CD4-positive, alpha-beta T cell treated with Interleukin-4 for 1 hour (primary cell): ENCODE results near the gene VPS29.
"Not testable (repeated sequence)": the region's sequence is repeated elsewhere in the genome, so short reads cannot be mapped to it uniquely, and the experiment has no call there.

Experiments used
- DNase-seq, 2 donors: peaks; one replicate each; pipeline ENCODE4 v3.0.0-alpha.2; 2020 to 2022

VPS29 gene

DNA sequence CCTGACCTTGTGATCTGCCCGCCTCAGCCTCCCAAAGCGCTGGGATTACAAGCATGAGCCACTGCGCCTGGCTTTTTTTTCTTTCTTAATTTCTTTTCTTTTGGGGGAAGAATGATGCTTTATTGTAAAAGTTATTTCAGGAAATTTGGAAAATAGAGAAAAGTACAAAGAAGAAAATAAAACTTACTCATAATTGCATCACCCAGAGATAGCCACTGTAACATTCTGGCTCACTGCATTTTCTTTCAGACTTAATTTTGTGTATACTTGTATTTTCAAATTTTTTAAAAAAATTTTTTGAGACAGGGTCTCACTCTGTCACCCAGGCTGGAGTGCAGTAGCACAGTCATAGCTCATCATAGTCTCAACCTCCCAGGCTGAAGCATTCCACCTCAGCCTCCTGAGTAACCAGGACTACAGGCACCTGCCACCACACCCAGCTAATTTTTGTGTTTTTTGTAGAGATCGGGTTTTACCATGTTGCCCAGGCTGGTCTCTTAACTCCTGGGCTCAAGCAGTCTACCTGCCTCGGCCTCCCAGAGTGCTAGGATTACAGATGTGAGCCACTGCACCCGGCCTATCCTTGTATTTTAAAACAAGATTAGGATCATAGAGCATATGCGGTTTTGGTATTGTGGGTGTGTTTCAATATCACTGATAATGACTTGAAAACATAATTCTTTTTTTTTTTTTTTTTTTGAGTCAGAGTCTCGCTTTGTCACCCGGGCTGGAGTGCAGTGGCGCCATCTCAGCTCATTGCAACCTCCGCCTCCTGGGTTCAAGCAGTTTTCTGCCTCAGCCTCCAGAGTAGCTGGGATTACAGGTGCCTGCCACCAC, 19.2 kb upstream of the VPS29 start:
- DNase-seq: not testable (repeated sequence)

DNA sequence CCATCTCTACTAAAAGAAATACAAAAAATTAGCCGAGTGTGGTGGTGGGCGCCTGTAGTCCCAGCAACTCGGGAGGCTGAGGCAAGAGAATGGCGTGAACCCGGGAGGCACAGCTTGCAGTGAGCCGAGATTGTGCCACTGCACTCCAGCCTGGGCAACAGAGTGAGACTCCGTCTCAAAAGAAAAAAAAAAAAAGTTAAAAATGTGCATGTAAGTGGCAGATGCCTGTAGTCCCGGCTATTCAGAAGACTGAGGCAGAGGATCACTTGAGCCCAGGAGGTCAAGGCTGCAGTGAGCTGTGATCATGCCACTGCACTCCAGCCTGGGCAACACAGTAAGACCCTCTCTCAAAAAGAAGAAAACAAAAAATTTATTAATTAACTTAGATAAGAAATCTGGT, 16.1 kb upstream of the VPS29 start:
- not testable (repeated sequence) for DNase-seq

DNA sequence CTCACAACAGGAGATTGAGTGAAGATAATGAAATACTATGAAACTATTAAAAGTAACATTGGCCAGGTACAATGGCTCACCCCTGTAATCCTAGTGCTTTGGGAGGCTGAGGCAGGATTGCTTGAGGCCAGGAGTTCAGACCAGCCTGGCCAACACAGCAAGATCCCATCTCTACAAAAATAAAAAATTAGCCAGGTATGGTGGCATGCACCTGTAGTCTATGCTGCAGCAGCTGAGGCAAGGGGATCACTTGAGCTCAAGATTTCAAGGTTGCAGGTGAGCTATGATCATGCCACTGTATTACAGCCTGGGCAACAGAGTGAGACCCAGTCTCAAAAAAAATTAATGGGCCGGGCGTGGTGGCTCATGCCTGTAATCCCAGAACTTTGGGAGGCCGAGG, 15.1 kb upstream of the VPS29 start:
- no peak for DNase-seq

DNA sequence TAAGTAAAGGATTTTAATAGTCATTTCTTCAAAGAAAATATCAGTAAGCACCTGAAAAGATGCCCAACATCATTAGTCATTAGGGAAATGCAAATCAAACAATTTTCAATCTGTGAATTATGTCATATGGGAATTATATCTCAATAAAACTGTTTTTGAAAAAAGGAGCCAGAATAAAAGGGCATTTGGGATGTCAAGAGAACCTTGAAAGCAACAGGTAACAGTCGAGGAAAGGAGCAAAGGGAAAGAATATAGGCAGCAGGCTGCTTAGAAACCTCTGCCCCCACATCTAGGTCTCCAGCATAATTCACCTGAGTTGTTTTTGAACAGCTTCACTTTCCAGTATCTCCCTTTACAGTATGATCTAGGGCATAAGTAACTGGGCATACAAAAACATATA, 12.5 kb upstream of the VPS29 start:
- no peak for DNase-seq

DNA sequence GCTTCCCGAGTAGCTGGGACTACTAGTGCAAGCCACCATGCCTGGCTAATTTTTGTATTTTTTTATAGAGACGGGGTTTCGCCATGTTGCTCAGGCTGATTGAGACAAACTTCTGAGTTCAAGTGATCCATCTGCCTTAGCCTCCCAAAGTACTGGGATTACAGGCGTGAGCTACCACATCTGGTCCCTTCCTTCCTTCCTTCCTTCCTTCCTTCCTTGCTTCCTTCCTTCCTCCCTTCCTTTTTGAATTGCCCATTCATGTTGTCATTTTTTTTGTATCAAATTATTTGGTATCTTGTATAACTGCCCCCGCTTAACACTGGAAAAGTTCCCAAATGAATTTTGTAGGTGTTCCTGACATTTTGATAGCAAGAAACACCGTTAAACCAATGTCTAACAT, 11.9 kb upstream of the VPS29 start:
- no peak for DNase-seq

DNA sequence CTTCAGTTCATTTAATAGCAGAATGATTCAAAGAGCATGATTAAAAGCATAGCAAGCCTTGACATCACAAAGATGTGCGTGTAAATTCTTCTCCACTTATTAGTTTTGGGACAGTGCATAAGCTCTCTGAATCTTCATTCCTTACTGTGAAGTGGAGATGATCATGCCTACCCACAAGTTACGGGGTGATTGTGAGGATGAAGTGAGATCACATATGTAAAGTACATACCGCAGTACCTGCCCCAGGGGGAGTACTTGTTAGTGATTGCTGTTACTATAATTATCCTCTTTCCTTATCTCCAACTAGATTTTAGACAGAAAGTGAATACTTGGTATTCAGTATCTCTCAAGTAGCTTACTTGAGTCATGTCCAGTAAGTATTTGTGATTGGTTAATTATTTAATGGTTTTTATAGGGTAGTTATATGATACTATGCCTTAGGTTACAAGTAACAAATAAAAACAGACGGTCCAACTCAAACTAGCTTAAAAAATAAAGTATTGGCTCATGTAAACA, 6.2 kb upstream of the VPS29 start:
- DNase-seq: no peak

DNA sequence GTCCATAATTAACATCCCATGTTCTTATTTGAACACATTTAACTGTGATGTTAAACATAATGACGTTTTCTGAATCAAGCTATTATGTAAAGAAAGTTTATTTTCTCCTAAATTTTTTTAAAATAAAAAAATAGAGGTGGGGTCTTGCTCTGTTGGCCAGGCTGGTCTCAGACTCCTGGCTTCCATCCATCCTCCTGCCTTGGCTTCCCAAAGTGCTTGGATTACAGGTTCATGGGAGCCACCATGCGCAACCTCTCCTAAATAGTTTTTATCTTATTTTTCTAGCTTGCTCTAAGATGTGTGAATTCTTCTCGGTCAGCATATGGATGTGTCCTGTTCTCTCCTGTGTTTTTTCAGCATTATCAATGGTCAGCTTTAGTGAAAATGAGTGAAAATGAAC, 3.4 kb upstream of the VPS29 start:
- DNase-seq: no peak

DNA sequence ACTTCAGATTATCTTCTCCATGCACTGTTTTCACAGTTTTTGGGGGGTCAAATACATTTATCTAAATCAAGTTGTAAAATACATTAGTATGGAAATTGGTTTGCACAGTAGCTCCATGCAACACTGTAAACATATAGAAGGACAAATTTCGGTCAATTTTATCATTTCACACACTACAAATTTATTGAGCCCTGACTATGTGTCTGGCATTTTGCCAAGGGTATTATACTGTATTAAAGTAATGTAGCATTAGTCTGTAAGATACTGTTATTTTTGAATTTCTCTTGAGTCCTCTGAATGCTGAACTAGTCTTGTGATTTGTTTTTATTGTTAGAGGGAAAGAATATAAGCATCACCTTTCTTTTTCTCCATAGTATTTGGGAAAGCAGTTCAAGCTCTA, 1.5 kb upstream of the VPS29 start:
- no peak for DNase-seq

DNA sequence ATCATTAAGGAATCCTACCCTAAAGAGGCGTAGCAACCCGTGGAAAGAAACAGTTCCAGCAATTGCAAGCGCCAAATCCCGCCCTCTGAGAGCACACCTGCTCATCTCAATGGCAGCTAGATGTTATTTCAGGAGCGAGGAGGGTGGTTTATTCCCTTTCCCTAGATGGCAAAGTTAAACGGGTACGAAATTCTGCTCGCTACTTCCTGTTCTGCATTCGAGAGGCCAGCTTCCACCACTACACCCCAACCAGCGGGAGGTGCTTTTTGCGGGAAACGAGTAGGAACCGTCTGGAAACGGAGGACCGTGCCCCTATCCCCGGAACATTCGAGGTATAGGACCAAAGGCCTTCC, 536 bp downstream of the VPS29 start:
- DNase-seq: peak in 1 of 2 donors; percentile 30

DNA sequence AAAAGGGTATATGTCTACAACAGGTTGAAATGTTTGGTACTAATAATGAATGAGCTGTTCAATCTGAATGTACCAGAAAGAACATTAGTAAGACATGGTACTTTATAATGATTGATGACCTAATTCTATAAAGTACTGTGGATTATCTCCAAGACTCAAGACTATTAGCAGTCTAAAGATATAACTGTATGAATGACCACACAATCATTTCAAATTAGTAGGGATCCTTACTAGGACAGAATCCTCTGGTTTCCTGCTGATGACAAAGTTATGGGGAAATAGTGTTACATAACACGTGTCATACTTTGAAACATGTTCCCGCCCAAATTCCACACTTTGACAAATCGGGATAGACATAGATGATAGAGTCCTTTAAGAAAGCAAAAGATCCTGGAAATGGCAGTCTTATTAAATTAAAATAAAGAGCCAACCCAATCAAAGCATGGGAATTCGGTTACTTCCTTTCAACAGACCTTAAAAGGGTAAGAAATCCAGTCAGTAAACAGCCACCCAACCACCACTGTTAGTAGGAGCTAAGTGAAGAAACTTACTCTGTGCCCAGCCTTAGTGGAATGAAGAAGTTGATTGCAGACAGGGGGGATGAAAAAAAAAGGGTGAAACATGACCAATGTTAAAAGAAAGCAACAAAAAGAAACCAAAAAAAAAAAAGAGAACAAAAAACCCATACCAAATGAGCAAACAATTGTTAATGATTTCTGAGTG, 2.8 kb downstream of the VPS29 start:
- no peak for DNase-seq

DNA sequence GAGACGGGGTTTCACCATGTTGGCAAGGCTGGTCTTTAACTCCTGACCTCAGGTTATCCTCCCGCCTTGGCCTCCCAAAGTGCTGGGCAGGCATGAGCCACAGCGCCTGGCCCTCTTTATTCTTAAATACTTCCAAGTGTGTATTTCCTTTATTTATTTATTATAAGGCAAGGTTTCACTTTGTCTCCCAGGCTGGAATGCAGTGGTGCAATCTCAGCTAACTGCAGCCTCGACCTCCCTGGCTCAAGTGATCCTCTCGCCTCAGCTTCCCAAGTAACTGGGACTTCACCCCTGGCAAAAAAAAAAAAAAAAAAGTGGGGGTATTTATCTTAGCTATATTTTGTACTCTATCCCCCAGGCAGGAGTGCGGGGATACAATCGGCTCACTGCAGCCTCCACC, 26.5 kb downstream of the VPS29 start:
- no peak for DNase-seq

DNA sequence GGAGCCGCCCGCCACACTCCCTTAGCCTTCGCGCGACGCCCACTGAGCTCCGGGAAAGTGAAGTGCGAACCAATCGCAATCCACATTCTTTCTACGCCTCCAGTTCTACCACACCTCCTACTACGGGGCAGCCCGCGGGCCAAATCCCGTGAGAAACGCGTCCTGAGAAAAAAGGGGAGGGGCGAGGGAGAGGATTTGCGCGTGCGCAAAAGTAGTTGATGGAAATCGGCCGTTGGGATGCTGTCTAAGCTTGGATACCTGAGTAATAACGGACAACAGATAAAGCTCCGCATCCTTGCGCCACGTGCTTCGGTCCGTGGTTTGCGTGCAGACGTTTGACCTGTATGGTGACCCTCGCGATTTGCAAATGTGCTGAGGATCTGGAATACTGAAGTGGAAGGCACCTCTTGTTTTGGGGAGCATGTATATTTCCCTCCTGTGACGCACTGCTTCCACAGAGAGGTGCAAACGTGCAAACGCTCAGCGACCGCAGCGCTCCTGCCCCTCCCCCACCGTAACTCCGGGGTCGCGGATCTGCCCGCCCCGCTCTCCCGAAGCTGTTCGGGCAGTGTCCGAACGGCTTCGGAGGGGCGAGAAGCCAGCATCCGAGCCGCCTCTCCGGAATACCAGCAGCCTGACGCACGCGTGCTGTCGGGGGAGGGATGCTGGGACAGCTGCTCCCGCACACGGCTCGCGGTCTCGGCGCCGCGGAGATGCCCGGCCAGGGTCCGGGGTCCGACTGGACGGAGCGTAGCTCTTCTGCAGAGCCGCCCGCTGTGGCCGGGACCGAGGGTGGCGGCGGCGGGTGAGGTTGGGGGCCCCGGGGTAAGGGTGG, 33.5 kb downstream of the VPS29 start, which contains the start of the genes FAM216A and GPN3:
Gene FAM216A (plus strand): TSS at position 632 of the 835 bp plus-strand sequence. CDS start 31 bp downstream, at position 663.
Gene GPN3 (minus strand): TSS at position 44 of the 835 bp plus-strand sequence. CDS start 54 bp downstream, outside the sequence.
- DNase-seq: peak; percentile 96 to 97

DNA sequence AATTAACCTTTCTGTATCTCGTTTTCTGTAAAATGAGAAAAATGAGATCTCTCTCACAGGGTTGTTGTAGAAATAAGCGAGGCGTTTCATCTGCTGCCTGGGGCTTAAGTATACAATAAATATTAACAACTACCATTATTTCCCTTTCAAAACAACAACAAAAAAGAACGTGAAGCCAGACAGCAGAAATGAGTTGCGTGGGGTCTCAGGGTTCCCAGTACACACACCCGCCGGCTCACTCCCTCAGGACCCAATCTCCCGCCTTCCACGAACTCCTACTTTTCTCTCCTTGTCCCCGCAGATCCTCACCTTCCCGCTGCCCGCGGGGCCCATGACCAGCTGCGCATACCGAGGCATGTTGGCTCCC, 34.1 kb downstream of the VPS29 start:
- DNase-seq: no peak

DNA sequence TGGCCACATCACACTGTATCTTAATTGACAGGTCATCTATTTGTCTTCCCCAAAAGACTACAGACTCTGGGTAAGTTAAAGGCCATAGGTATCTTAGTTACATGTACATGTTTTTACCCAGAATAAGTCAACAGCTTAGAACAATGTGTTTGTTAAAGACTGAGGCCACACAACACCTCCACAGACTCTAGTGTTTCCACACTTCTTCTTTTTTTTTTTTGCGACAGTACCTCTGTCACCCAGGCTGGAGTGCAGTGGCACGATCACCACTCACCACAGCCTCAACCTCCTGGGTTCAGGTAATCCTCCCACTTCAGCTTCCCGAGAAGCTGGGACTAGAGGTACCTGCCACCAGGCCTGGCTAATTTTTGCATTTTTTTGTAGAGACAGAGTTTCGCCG, 35.1 kb downstream of the VPS29 start:
- no peak for DNase-seq

DNA sequence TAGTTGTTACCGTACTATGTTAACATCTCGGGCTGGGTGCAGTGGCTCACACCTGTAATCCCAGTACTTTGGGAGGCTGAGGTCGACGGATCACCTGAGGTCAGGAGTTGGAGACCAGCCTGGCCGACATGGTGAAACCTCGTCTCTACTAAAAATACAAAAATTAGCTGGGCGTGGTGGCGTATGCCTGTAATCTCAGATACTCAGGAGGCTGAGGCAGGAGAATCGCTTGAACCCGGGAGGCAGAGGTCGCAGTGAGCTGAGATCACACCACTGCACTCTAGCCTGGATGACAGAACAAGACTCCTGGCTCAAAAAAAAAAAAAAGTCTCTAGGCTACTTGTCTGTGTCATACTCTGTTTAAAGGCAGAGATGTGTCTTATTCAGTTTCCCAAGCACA, 36.1 kb downstream of the VPS29 start:
- DNase-seq: not testable (repeated sequence)

DNA sequence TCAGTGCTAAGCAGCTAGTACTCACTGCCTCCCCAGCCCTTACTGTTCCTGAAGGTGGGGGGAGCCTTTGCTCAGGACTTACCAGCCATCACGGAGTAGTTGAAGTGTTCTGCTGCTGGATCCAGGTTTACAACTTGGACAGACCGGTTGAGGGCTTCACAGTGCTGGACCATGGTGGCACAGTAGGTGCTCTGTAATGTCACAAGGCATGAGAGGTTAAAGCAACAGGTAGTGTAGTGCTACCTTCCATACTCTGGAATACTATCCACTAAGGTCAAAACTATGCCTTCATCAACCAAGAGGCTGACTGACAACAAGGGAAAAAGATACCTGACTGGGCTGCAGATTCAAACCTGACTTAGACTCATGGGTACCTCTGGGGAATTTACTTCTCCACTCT, 36.9 kb downstream of the VPS29 start:
- DNase-seq: no peak

DNA sequence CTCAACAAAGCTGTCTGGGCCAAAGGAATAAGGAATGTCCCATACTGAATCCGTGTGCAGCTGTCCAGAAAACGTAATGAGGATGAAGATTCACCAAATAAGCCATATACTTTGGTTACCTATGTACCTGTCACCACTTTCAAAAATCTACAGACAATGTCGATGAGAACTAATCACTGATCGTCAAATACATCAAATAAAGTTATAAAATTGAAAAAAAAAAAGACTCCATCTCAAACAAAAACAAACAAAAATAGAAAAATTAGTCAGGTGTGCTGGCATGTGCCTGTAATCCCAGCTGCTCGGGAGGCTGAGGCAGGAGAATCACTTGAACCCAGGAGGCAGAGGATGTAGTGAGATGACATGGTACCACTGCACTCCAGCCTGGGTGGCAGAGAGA, 40.7 kb downstream of the VPS29 start:
- not testable (repeated sequence) for DNase-seq

DNA sequence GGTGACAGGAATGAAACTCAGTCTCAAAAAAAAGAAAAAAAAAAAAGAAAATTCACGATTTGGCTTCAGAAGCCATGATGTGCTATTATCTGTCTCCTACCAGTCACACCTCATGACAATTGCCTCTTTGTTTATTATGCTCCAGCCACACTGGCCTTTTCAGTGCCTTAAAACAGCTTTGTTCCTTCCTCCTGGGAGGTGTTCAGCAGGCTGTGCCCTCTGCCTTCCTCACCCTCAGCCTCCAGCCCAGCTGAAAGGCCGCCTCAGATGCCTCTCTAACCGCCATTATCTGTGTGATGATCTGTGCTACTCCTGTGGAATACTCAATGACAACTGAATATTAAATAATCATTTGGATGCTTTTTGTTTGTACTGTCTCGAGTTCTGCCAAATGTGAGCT, 43.2 kb downstream of the VPS29 start:
- no peak for DNase-seq

DNA sequence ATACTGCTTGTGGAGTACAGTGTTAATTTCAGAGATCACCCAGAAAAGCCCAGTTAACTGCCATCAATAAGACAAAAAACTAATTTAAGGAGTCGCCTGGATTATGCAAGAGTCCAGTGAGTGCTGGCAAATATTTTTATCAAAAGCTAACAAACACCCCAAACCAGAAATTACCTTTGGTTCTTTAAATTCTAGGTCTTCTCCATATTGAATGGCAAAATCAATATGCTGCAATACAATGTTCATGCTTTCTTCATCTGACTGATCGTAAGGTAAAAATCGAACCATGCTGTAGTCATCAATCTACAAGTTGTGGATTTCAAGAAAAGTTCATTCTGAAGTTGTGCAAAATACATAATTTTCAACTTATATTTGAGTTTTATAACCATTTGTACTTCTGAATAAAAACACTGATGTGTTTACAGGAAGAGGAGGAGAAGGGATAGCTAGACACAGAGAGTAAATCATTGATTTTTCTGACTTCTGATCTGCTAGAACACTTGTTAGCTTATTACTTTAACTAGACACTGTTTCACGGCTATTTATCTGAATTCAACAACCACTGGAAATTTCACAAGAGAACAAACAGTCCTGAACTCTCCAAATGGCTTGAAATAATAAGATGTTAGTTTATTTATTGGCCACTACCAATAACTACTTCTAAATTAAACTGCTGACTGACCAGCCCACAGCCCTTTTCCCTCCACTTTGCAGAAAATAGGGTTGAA, 48.2 kb downstream of the VPS29 start:
- DNase-seq: no peak

DNA sequence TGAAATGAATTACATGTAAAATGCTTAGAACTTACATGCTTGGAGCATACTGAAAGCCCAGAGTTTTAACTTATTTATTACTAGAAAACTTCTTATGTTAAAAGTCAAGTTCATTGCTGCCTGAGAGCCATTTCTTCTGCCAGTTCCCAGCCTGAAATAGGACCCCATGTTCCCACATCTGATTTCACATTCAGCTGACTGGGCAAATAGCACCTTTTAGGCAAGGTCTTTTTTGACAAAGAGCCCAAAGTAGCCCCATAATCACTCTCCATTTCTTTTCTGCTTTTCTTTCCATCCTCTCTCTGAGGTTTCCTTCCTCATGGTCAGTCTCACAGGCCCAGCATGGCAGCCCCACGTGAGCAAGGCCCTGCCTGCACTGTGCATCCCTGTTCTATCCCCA, 50.6 kb downstream of the VPS29 start:
- no peak for DNase-seq

DNA sequence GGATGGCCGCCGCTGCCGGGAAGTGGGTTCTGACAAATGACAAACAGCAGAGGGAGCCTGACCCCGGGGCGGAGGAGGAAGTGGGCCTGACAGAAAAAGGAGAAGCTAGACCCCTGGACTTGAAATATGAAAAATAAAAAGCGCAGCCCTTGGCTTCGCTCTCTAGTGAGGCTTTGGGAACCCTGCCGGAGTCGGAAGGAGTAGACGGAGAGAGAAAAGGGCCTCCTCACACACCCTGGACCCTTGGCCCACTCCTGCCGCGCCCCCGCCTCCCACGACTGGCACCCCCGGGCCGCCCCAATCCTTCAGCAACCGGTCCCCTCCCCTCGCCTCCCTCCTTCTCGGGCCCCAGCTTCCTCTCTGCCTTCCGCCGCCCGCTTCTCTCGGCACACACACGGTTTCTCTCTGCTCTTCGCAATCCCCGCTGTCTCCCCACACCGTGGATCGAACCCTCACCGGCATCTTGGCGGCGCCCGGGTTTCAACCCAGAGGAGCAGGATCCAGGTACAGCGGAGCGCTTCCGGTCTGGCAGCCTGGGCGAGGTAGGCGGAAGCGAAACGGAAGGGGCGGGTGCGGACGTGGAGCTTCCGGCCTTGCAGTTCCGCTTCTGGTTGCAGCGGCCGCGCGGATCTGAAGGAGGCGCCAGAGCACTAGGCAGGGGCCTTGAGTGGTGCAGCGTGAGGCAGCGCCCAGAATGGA, 52.0 kb downstream of the VPS29 start, which contains the start of gene ARPC3:
Gene ARPC3 (minus strand): TSS at position 539 of the 699 bp plus-strand sequence. CDS start 77 bp downstream, at position 462.
- peak; percentile 95 for DNase-seq

DNA sequence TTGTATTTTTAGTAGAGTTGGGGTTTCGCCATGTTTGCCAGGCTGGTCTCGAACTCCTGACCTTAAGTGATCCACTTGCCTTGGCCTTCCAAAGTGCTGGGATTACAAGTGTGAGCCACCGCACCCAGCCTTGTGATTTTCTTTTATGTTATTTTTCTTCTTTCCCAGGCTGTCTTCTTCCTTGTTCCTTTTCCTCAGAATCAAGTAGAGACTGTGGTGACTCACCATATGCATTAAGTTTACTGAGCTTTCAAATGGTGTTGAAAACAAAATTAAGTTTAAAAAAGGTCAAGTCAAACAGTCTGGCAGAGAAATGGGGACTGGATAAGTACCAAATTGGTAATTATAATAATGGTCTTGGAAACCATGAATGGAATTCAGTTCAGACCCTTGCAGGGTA, 57.5 kb downstream of the VPS29 start:
- DNase-seq: no peak
